Stomach (tissue), 9 donors: ENCODE data around the gene MLLT6. TPM values are rescaled to one million over a fixed set of nuclear protein-coding genes. Genes with fewer than 3 reads are reported as not detected.

Source experiments
- DNase-seq, 2 donors: peaks; one replicate each; pipeline versions ENCODE4 v3.0.0 to v3.0.0-alpha.2; 2013 to 2019
- H3K27ac ChIP-seq, 5 donors: fragments of 200-600 bp in 4 of 5; sonication (generic) in 4 of 5; one replicate each; pipeline ENCODE4 v1.5.1; 2013 to 2019; ENCODE audit warnings: mild to moderate bottlenecking in 1 of 5, moderate library complexity in 1 of 5
- H3K27me3 ChIP-seq, 3 donors: fragments of 200-600 bp; sonication (generic); one replicate each; pipeline ENCODE4 v1.5.1; 2017 to 2019; ENCODE audit warnings: mixed run types in 1 of 3
- H3K36me3 ChIP-seq, 4 donors: fragments of 200-600 bp; sonication (generic); 1 replicate in 3 of 4; 2 replicates in 1 of 4; pipeline ENCODE4 v1.5.1; 2016 to 2019
- H3K4me1 ChIP-seq, 4 donors: fragments of 200-600 bp; sonication (generic); one replicate each; pipeline ENCODE4 v1.5.1; 2016 to 2019
- H3K4me3 ChIP-seq, 4 donors: fragments of 200-600 bp; sonication (generic) in 3 of 4; one replicate each; pipeline ENCODE4 v1.5.1; 2016 to 2019; ENCODE audit warnings: mild to moderate bottlenecking in 1 of 4
- H3K9me3 ChIP-seq, 4 donors: fragments of 200-600 bp; sonication (generic); one replicate each; pipeline ENCODE4 v1.5.1; 2016 to 2019
- EP300 ChIP-seq: sonication (generic); formaldehyde crosslinking; IDR thresholded peaks from one replicate; pipeline ENCODE4 v1.6.1; 2017; ENCODE audit warnings: antibody characterized with exemption
- POLR2A ChIP-seq, 4 donors: fragments of 450-650 bp; IDR thresholded peaks; one replicate each; pipeline ENCODE4 v1.6.1; 2016; ENCODE audit warnings: antibody characterized with exemption in 4 of 4, control low read depth in 2 of 4, mild to moderate bottlenecking in 1 of 4, moderate library complexity in 1 of 4
- POLR2AphosphoS5 ChIP-seq, 3 donors: sonication (generic); formaldehyde crosslinking; IDR thresholded peaks; one replicate each; pipeline ENCODE4 v1.6.1; 2016; ENCODE audit warnings: antibody characterized with exemption in 3 of 3
- WGBS, 5 donors: extraction: QIAGEN DNeasy Blood & Tissue Kit in 3 of 5; methylation state at CpG; one replicate each; pipeline versions ENCODE4 v1.1.5 to v1.1.7; 2013 to 2018; 5-methylcytosine and 5-hydroxymethylcytosine counted together
- intact Hi-C: fragments of 100-400 bp; cut with DNase I; formaldehyde crosslinking; loops from one replicate; pipeline ENCODE4 v1.15.1; 2023; ENCODE audit warnings: low total_unique reads
- polyA plus RNA-seq, 3 donors: library from polyadenylated mRNA; stranded (reverse); fragments of 200-250 nt; gene quantifications; one replicate each; pipeline ENCODE4 v1.2.3, GENCODE V29; 2013
- small RNA-seq, 4 donors: library from RNA; depleted of rRNA; stranded (forward); fragments of <200 nt; gene quantifications; one replicate each; pipeline ENCODE3, GENCODE V24; 2016
- total RNA-seq, 5 donors: library from RNA; depleted of rRNA; stranded (reverse); fragments of >200 nt; gene quantifications; one replicate each; pipeline versions ENCODE4 v1.1.0 to v1.2.3, GENCODE V29; 2014 to 2016
- TF ChIP-seq, protein P1 (sequence below), 7 experiments: fragments of 450-650 bp in 4 of 7; fragments of 200-600 bp in 3 of 7; sonication (generic) in 3 of 7; IDR thresholded peaks; one replicate each; pipeline ENCODE4 v1.5.1; 2016 to 2019; ENCODE audit warnings: antibody characterized with exemption in 7 of 7, control low read depth in 2 of 7, mild to moderate bottlenecking in 1 of 7
- donor health status: healthy with polysubstance abuse.
- donor health status: Bipolar disorder and iron deficiency.
- donor health status: healthy.

The MLLT6 gene
- total and polyA plus RNA-seq, 8 donors: 26.0 to 312 (median 55.7) TPM

DNA sequence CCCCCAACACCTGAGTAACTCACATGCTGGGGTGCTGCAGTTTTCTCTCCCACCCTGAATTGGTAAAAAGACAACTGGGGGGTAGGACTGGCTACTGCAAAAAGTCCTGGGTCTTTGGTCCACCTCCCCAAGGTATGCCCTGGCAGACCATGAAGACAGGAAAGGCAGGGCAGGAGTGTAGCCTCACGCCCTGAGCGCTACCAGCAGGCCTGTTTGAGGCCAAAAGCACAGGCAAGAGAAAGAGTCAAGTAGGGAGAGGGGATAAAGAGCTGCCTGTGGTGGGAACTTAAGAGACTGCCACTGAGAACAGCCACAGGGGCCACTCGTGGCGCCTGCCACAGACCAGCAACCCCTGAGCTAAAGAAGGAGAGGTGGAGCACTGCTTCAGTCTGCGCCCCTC lies 61.3 kb downstream of the MLLT6 start:
- no peaks in the 10 kb centered on the region for H3K4me1 ChIP-seq
- no peaks in the 10 kb centered on the region for H3K27me3 ChIP-seq
- intact Hi-C loops: no loop called here
- no peak overlapping the region for H3K4me3 ChIP-seq
- H3K9me3 ChIP-seq: no peaks in the 10 kb centered on the region
- H3K36me3 ChIP-seq: peaks cover 70 to 100% (median 100%) of the 10 kb centered on the region in 4 donors
- WGBS, 5 donors: 84 to 90% (median 89%) methylated on average over 5 of the region's 5 CpGs
- TF ChIP-seq POLR2A (IDR thresholded peaks at IDR 0.05) (no peak), EP300 (no peak), POLR2AphosphoS5 (IDR thresholded peaks at IDR 0.05) (no peak)
- TF ChIP-seq, protein P1, sequence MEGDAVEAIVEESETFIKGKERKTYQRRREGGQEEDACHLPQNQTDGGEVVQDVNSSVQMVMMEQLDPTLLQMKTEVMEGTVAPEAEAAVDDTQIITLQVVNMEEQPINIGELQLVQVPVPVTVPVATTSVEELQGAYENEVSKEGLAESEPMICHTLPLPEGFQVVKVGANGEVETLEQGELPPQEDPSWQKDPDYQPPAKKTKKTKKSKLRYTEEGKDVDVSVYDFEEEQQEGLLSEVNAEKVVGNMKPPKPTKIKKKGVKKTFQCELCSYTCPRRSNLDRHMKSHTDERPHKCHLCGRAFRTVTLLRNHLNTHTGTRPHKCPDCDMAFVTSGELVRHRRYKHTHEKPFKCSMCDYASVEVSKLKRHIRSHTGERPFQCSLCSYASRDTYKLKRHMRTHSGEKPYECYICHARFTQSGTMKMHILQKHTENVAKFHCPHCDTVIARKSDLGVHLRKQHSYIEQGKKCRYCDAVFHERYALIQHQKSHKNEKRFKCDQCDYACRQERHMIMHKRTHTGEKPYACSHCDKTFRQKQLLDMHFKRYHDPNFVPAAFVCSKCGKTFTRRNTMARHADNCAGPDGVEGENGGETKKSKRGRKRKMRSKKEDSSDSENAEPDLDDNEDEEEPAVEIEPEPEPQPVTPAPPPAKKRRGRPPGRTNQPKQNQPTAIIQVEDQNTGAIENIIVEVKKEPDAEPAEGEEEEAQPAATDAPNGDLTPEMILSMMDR (IDR thresholded peaks at IDR 0.05): no peak
- no peak for DNase-seq
- H3K27ac ChIP-seq: no peak overlapping the region

GRCh38 chr17:38768417-38768816 lies 63.3 kb downstream of the MLLT6 start:
- WGBS, 5 donors: 58 to 71% (median 62%) methylated on average over 6 of the region's 6 CpGs
- H3K27ac ChIP-seq: peak overlapping the region in 1 of 5 donors; percentile 8
- intact Hi-C loops: no loop called here

DNA sequence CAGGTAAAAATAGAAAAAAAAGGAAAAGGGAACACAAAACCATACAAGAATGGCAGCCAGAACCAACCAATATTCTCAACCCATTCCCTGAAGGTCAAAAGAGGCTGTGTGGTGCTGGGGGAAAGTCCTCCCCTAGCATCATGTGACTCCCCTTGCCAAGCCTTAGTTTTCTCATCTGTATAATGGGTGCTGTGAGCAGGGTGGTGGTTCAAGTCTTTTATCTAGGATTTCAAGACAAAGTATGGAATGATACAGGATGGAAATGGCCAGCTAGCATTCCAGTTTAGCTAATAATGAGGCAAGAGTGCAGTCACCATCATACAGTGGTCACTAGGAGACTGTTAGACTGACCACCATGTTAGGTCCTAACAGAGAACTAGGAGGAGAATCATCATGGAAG lies 68.2 kb downstream of the MLLT6 start:
- Histone ChIP-seq H3K36me3 (peaks cover 88 to 100% (median 100%) of the 10 kb centered on the region in 4 donors), H3K9me3 (no peaks in the 10 kb centered on the region), H3K27me3 (no peaks in the 10 kb centered on the region), H3K4me3 (no peak overlapping the region), H3K4me1 (no peaks in the 10 kb centered on the region), H3K27ac (no peak overlapping the region)
- intact Hi-C loops: no loop called here
- DNase-seq: no peak
- no peak for TF ChIP-seq POLR2A (IDR thresholded peaks at IDR 0.05)
- no peak for TF ChIP-seq EP300
- TF ChIP-seq, protein P1 (IDR thresholded peaks at IDR 0.05): no peak
- no peak for TF ChIP-seq POLR2AphosphoS5 (IDR thresholded peaks at IDR 0.05)

More at GRCh38 chr17:38768417-38768816, 63.3 kb downstream of the MLLT6 start:
- TF ChIP-seq EP300: no peak
- TF ChIP-seq, protein P1 (IDR thresholded peaks at IDR 0.05): no peak
- no peak for TF ChIP-seq POLR2AphosphoS5 (IDR thresholded peaks at IDR 0.05)
- no peak for TF ChIP-seq POLR2A (IDR thresholded peaks at IDR 0.05)
- no peak for DNase-seq
- Histone ChIP-seq H3K27me3 (no peaks in the 10 kb centered on the region), H3K4me1 (no peaks in the 10 kb centered on the region), H3K9me3 (no peaks in the 10 kb centered on the region), H3K36me3 (peaks cover 74 to 100% (median 100%) of the 10 kb centered on the region in 4 donors), H3K4me3 (no peak overlapping the region)

DNA sequence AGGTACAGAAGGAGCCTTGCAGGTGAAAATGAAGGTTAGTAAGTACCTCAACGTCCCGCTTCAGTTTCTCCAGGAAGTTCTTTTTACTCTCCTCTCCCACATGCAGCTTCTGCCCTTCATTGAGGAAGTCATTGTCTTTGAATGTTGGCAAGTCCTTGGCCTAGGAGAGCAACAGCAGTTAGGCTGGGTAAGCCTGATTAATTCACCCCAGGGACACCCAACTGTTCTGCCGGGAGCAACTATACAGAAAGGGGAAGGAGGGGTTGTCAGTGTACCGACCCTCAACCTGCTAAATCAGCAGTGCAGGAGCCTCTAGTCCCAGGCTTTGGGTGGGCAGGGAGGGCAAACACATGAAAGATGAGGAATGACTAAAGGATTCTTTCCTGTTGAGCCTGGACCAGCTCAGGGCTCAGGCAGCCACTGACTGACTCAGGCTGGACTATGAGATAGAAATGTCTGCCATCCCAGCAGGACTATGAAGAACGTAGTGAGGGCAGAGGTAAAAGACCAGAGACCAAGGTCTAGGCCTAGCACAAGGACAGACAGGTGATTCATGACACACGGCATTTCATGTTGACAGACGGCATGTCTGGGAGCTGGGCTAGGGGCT lies 72.7 kb downstream of the MLLT6 start:
- TF ChIP-seq EP300: no peak
- TF ChIP-seq, protein P1 (IDR thresholded peaks at IDR 0.05): no peak
- Histone ChIP-seq H3K27me3 (no peaks in the 10 kb centered on the region), H3K27ac (no peak overlapping the region), H3K4me3 (no peak overlapping the region), H3K36me3 (peaks cover 98 to 100% (median 100%) of the 10 kb centered on the region in 4 donors), H3K4me1 (no peaks in the 10 kb centered on the region), H3K9me3 (no peaks in the 10 kb centered on the region)
- intact Hi-C loops: no loop called here
- DNase-seq: no peak
- WGBS, 5 donors: 79 to 88% (median 80%) methylated on average over 7 of the region's 7 CpGs

Small RNA genes within 50 kb of the gene (small RNA-seq; reads per million reads assigned to genes)
- 0 reads per million in 4 donors for gene MIR4726
- 0 to 0.38 (median 0.08) reads per million in 4 donors for gene MIR4734
- 5.5 to 17.7 (median 8.9) reads per million in 4 donors for gene RNA5SP440
- gene RNU6-866P: 0 reads per million in 4 donors

Other genes starting within 250 kb of the MLLT6 start
- gene SRCIN1, start 99.3 kb upstream of the MLLT6 start, total RNA-seq: 10 to 100 TPM in 2 of 5 donors, 1 to 10 TPM in 1, under 1 TPM in 2; 0.29 to 21.9 (median 1.1) TPM
- 1 to 10 TPM; 1.8 to 2.1 (median 1.9) TPM for gene SRCIN1, start 99.3 kb upstream of the MLLT6 start, polyA plus RNA-seq
- under 1 TPM in 4 of 5 donors, not detected in 1; under 0.01 to 0.72 (median 0.57) TPM for gene EPOP, start 30.3 kb upstream of the MLLT6 start, total RNA-seq
- gene EPOP, start 30.3 kb upstream of the MLLT6 start, polyA plus RNA-seq: 1 to 10 TPM in 2 of 3 donors, under 1 TPM in 1; 0.61 to 1.5 (median 1.1) TPM
- 10 to 100 TPM in 2 of 5 donors, 1 to 10 TPM in 3; 4.0 to 56.5 (median 7.0) TPM for gene CISD3, start 25.1 kb downstream of the MLLT6 start, total RNA-seq
- 10 to 100 TPM; 63.4 to 79.9 (median 76.5) TPM for gene CISD3, start 25.1 kb downstream of the MLLT6 start, polyA plus RNA-seq
- 10 to 100 TPM in 2 of 5 donors, 1 to 10 TPM in 3; 5.8 to 31.9 (median 6.8) TPM for gene PCGF2, start 43.1 kb downstream of the MLLT6 start, total RNA-seq
- 10 to 100 TPM; 34.3 to 62.8 (median 44.1) TPM for gene PCGF2, start 43.1 kb downstream of the MLLT6 start, polyA plus RNA-seq
- gene PSMB3, start 47.5 kb downstream of the MLLT6 start, total RNA-seq: 100 to 1,000 TPM in 4 of 5 donors, 10 to 100 TPM in 1; 29.0 to 265 (median 133) TPM
- gene PSMB3, start 47.5 kb downstream of the MLLT6 start, polyA plus RNA-seq: 100 to 1,000 TPM; 212 to 281 (median 252) TPM
- gene PIP4K2B, start 94.3 kb downstream of the MLLT6 start, total RNA-seq: 10 to 100 TPM; 23.1 to 99.2 (median 24.3) TPM
- 10 to 100 TPM in 2 of 3 donors, 1 to 10 TPM in 1; 9.9 to 13.6 (median 11.8) TPM for gene PIP4K2B, start 94.3 kb downstream of the MLLT6 start, polyA plus RNA-seq
- gene CWC25, start 120.0 kb downstream of the MLLT6 start, total RNA-seq: 100 to 1,000 TPM in 1 of 5 donors, 10 to 100 TPM in 4; 19.6 to 146 (median 48.7) TPM
- gene CWC25, start 120.0 kb downstream of the MLLT6 start, polyA plus RNA-seq: 10 to 100 TPM in 2 of 3 donors, 1 to 10 TPM in 1; 5.9 to 38.8 (median 17.1) TPM
- 1,000 to 10,000 TPM in 1 of 5 donors, 100 to 1,000 TPM in 3, 10 to 100 TPM in 1; 89.8 to 1,949 (median 982) TPM for gene RPL23, start 148.4 kb downstream of the MLLT6 start, total RNA-seq
- gene RPL23, start 148.4 kb downstream of the MLLT6 start, polyA plus RNA-seq: 1,000 to 10,000 TPM; 3,318 to 3,359 (median 3,354) TPM
- 100 to 1,000 TPM in 3 of 5 donors, 10 to 100 TPM in 2; 93.0 to 183 (median 107) TPM for gene LASP1, start 164.8 kb downstream of the MLLT6 start, total RNA-seq
- 100 to 1,000 TPM in 1 of 3 donors, 10 to 100 TPM in 2; 33.7 to 119 (median 94.3) TPM for gene LASP1, start 164.8 kb downstream of the MLLT6 start, polyA plus RNA-seq